Measurements from ENCODE around the gene PCBP3.

Gene PCBP3

GRCh38 chr21:45986316-45987051 is 343.0 kb downstream of the PCBP3 start:
- DNase-seq (ENCODE audit: low read depth in 2 of 3, low spot score in 1 of 3), result no peak

- no peak for DNase-seq (ENCODE audit: low read depth in 2 of 3, low spot score in 1 of 3)
Observed at GRCh38 chr21:45987121-45987711, 343.7 kb downstream of the PCBP3 start.

GRCh38 chr21:45988366-45989347 is 345.1 kb downstream of the PCBP3 start:
- no peak for DNase-seq (ENCODE audit: low read depth in 2 of 3, low spot score in 1 of 3)

GRCh38 chr21:45989355-45990048 is 346.0 kb downstream of the PCBP3 start:
- DNase-seq (ENCODE audit: low read depth in 2 of 3, low spot score in 1 of 3), result no peak

- no peak for DNase-seq (ENCODE audit: low read depth in 2 of 3, low spot score in 1 of 3)
Observed at GRCh38 chr21:45990049-45990711, 346.7 kb downstream of the PCBP3 start.

GRCh38 chr21:45990741-45991605 is 347.4 kb downstream of the PCBP3 start:
- DNase-seq (ENCODE audit: low read depth in 2 of 3, low spot score in 1 of 3), result no peak

GRCh38 chr21:45991606-45992300 is 348.2 kb downstream of the PCBP3 start:
- DNase-seq (ENCODE audit: low read depth in 2 of 3, low spot score in 1 of 3), result no peak

Data from stimulated activated CD4-positive, alpha-beta T cell treated with anti-CD3 and anti-CD28 coated beads, Interleukin-12 subunit alpha, Interleukin-12 subunit beta, amount 100 ng/mL, for 48 hours (primary cell).